Neuronal stem cell (in vitro differentiated cells): Measurements from ENCODE around the gene PGBD4.

ENCODE experiments used
- DNase-seq: peaks from one replicate; pipeline ENCODE4 v3.0.0-alpha.2; 2013; ENCODE audit warnings: low spot score
- H2AFZ ChIP-seq: one replicate; pipeline ENCODE4 v1.6.1; 2013; ENCODE audit warnings: mild to moderate bottlenecking, low read length, inconsistent platforms
- H2AK5ac ChIP-seq: 2 replicates; pipeline ENCODE4 v1.6.1; 2013; ENCODE audit warnings: low read depth, mild to moderate bottlenecking, inconsistent platforms, low read length, moderate library complexity, mixed read lengths
- H2BK120ac ChIP-seq: 2 replicates; pipeline ENCODE4 v1.6.1; 2013; ENCODE audit warnings: low read depth, mild to moderate bottlenecking, inconsistent platforms, low read length, moderate library complexity, mixed read lengths
- H2BK12ac ChIP-seq: one replicate; pipeline ENCODE4 v1.6.1; 2013; ENCODE audit warnings: low read length, inconsistent platforms
- H2BK15ac ChIP-seq: 2 replicates; pipeline ENCODE4 v1.6.1; 2013; ENCODE audit warnings: mild to moderate bottlenecking, low read length, inconsistent platforms, mixed read lengths
- H2BK5ac ChIP-seq: one replicate; pipeline ENCODE4 v1.6.1; 2013; ENCODE audit warnings: inconsistent platforms, mild to moderate bottlenecking, low read length, moderate library complexity
- H3K14ac ChIP-seq: one replicate; pipeline ENCODE4 v1.6.1; 2013; ENCODE audit warnings: low read length, inconsistent platforms
- H3K18ac ChIP-seq: 2 replicates; pipeline ENCODE4 v1.6.1; 2013; ENCODE audit warnings: low read length, inconsistent platforms
- H3K23ac ChIP-seq: 2 replicates; pipeline ENCODE4 v1.6.1; 2013; ENCODE audit warnings: low read depth, mild to moderate bottlenecking, mixed read lengths, low read length, inconsistent platforms; ENCODE audit not compliant: poor library complexity
- H3K27ac ChIP-seq: replicated peaks from 3 replicates; pipeline ENCODE4 v1.5.1; 2013; ENCODE audit warnings: low read length, inconsistent platforms
- H3K27me3 ChIP-seq, 3 experiments: 2 replicates each; pipeline ENCODE4 v1.6.1; 2013; ENCODE audit warnings: low read length in 3 of 3, mild to moderate bottlenecking in 2 of 3, inconsistent platforms in 1 of 3, low read depth in 1 of 3, mixed read lengths in 1 of 3, moderate library complexity in 1 of 3; ENCODE audit not compliant: control insufficient read depth in 3 of 3, insufficient read depth in 3 of 3
- H3K36me3 ChIP-seq, 2 donors: replicated peaks in 1 of 2; 2 replicates each; pipeline ENCODE4 v1.6.1; 2013; ENCODE audit warnings: low read length in 2 of 2; ENCODE audit not compliant: control insufficient read depth in 2 of 2, insufficient read depth in 2 of 2
- H3K4ac ChIP-seq: 2 replicates; pipeline ENCODE4 v1.6.1; 2013; ENCODE audit warnings: inconsistent platforms, mild to moderate bottlenecking, low read length, moderate library complexity
- H3K4me1 ChIP-seq, 2 donors: 1 replicate in 1 of 2; 2 replicates in 1 of 2; pipeline ENCODE4 v1.6.1; 2013; ENCODE audit warnings: low read length in 2 of 2, low read depth in 1 of 2; ENCODE audit not compliant: control insufficient read depth in 2 of 2, insufficient read depth in 1 of 2
- H3K4me2 ChIP-seq: one replicate; pipeline ENCODE4 v1.6.1; 2013; ENCODE audit warnings: mild to moderate bottlenecking, low read length, inconsistent platforms; ENCODE audit not compliant: insufficient read depth, poor library complexity, severe bottlenecking
- H3K4me3 ChIP-seq, 2 donors: 2 replicates each; pipeline ENCODE4 v1.5.1; 2013; ENCODE audit warnings: low read length in 2 of 2, mild to moderate bottlenecking in 2 of 2, inconsistent platforms in 1 of 2, moderate library complexity in 1 of 2
- H3K79me1 ChIP-seq: one replicate; pipeline ENCODE4 v1.6.1; 2013; ENCODE audit warnings: low read depth, mild to moderate bottlenecking, inconsistent platforms, low read length, moderate library complexity
- H3K9ac ChIP-seq: one replicate; pipeline ENCODE4 v1.6.1; 2013; ENCODE audit warnings: mild to moderate bottlenecking, low read depth, low read length, inconsistent platforms; ENCODE audit not compliant: poor library complexity
- H3K9me3 ChIP-seq, 2 donors: replicated peaks in 1 of 2; 2 replicates each; pipeline versions ENCODE3 to v1.6.1; 2013; ENCODE audit warnings: low read length in 2 of 2, mild to moderate bottlenecking in 2 of 2, inconsistent platforms in 1 of 2, low read depth in 1 of 2, mixed read lengths in 1 of 2, moderate library complexity in 1 of 2; ENCODE audit not compliant: control insufficient read depth in 2 of 2, insufficient read depth in 1 of 2
- H4K8ac ChIP-seq: one replicate; pipeline ENCODE4 v1.6.1; 2013; ENCODE audit warnings: low read depth, mild to moderate bottlenecking, inconsistent platforms, low read length, moderate library complexity
- H4K91ac ChIP-seq: one replicate; pipeline ENCODE4 v1.6.1; 2013; ENCODE audit warnings: low read length, low read depth, mild to moderate bottlenecking, inconsistent platforms; ENCODE audit not compliant: poor library complexity
- whole genome bisulfite sequencing, 2 donors: extraction: QIAGEN DNeasy Blood & Tissue Kit; methylation state at CpG; one replicate each; pipeline ENCODE4 v1.1.7; 2013; ENCODE audit warnings: missing lambda C conversion rate in 2 of 2, mixed read lengths in 1 of 2; ENCODE audit not compliant: insufficient read length in 2 of 2, insufficient replicate concordance in 1 of 2; ENCODE audit errors: extremely low coverage in 2 of 2; 5-methylcytosine and 5-hydroxymethylcytosine counted together

Gene PGBD4

DNA sequence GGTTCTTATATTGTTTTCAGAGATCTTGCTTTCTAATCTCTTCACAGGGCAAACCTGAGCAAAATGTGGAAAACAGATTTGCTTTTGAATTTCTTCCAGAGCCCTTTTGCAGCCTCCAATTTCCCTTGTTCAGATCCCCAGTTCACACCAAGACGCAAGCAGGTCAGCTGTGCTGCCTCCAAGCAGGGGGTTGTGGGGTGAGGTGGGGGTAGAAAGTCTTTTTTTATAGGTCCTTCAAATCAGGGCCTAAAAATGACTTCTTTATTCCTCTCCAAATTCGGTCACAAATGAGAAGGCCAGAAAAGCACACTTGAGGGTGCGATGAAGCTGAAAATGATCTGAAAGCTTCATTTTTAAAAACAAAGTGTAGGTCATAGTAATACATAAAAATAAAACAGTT lies 36.6 kb upstream of the PGBD4 start:
- Histone ChIP-seq H3K18ac (no peak overlapping the region), H3K27ac (no peak overlapping the region), H2BK120ac (no peak overlapping the region), H3K4me1 (no peaks in the 10 kb centered on the region), H2BK15ac (no peak overlapping the region), H2BK12ac (no peak overlapping the region), H2AK5ac (no peak overlapping the region), H3K36me3 (no peaks in the 10 kb centered on the region), H2BK5ac (no peak overlapping the region), H3K4me2 (no peak overlapping the region), H3K14ac (no peak overlapping the region), H4K8ac (no peak overlapping the region), H2AFZ (peak overlapping the region; percentile 7), H3K9ac (no peak overlapping the region), H3K27me3 (no peaks in the 10 kb centered on the region), H3K4ac (no peak overlapping the region), H3K9me3 (no peaks in the 10 kb centered on the region), H4K91ac (no peak overlapping the region), H3K23ac (no peak overlapping the region), H3K79me1 (no peaks in the 10 kb centered on the region), H3K4me3 (no peak overlapping the region)
- WGBS, 2 donors: no CpG with 5 or more reads among the region's 3 CpGs
- DNase-seq: no peak

DNA sequence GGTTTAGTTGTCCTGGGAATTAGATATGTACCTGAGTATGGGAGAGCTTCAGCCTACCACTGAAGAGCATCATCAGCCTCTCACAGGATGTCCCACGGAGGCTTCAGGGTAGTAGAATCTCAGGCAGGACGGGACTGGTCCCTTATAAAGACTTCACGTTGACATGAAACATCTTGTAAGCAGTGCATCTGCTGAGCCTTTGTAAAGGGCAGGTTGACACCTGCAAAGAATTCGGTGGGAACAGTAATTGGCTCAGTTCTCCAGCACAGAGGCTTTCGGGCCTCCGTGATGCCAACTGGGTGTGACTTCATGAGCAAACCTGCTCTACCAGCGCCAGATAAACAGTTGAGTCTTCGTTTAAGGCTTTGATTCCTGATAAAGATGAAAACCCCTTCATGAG lies 35.9 kb upstream of the PGBD4 start:
- no peak for DNase-seq
- Histone ChIP-seq H3K23ac (no peak overlapping the region), H3K27ac (no peak overlapping the region), H2AK5ac (no peak overlapping the region), H2BK120ac (no peak overlapping the region), H3K27me3 (no peaks in the 10 kb centered on the region), H3K79me1 (no peaks in the 10 kb centered on the region), H3K18ac (no peak overlapping the region), H2BK15ac (no peak overlapping the region), H2BK12ac (no peak overlapping the region), H2AFZ (no peak overlapping the region), H3K36me3 (no peaks in the 10 kb centered on the region), H3K14ac (no peak overlapping the region), H3K9me3 (no peaks in the 10 kb centered on the region), H3K9ac (no peak overlapping the region), H3K4me2 (no peak overlapping the region), H4K8ac (no peak overlapping the region), H4K91ac (no peak overlapping the region), H3K4me3 (no peak overlapping the region), H3K4me1 (no peaks in the 10 kb centered on the region), H3K4ac (no peak overlapping the region), H2BK5ac (no peak overlapping the region)
- no CpG with 5 or more reads among the region's 8 CpGs for WGBS, 2 donors

DNA sequence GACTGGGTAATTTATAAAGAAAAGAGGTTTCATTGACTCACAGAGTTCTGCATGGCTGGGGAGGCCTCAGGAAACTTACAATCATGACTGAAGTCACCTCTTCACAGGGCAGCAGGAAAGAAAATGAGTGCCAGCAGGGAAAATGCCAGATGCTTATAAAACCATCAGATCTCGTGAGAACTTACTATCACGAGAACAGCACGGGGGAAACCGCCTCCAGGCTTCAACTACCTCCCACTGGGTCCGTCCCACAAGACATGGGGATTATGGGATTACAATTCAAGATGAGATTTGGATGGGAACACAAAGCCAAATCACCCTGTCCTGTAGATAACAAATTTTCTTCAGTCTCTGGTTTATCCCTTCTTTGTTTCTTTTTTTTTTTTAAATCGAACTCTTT lies 31.9 kb upstream of the PGBD4 start:
- H2BK12ac ChIP-seq: no peak overlapping the region
- no peak overlapping the region for H3K4ac ChIP-seq
- H4K91ac ChIP-seq: no peak overlapping the region
- no peaks in the 10 kb centered on the region for H3K27me3 ChIP-seq
- H2AK5ac ChIP-seq: no peak overlapping the region
- no peak overlapping the region for H2BK5ac ChIP-seq
- no CpG with 5 or more reads among the region's 6 CpGs for WGBS, 2 donors
- no peak overlapping the region for H2BK120ac ChIP-seq
- H3K4me2 ChIP-seq: no peak overlapping the region
- H4K8ac ChIP-seq: no peak overlapping the region
- H3K4me3 ChIP-seq: no peak overlapping the region
- H3K9me3 ChIP-seq: no peaks in the 10 kb centered on the region
- no peak overlapping the region for H3K9ac ChIP-seq
- no peak overlapping the region for H3K27ac ChIP-seq
- H3K18ac ChIP-seq: no peak overlapping the region
- no peak overlapping the region for H3K14ac ChIP-seq
- DNase-seq: no peak
- no peak overlapping the region for H3K23ac ChIP-seq
- no peaks in the 10 kb centered on the region for H3K4me1 ChIP-seq
- no peak overlapping the region for H2AFZ ChIP-seq
- no peak overlapping the region for H2BK15ac ChIP-seq
- H3K36me3 ChIP-seq: no peaks in the 10 kb centered on the region
- no peaks in the 10 kb centered on the region for H3K79me1 ChIP-seq

- Histone ChIP-seq H3K27me3 (no peaks in the 10 kb centered on the region), H3K4me3 (no peak overlapping the region), H3K27ac (no peak overlapping the region), H3K9me3 (no peaks in the 10 kb centered on the region), H3K14ac (no peak overlapping the region), H3K4me1 (no peaks in the 10 kb centered on the region), H3K4ac (no peak overlapping the region), H2BK15ac (no peak overlapping the region), H3K4me2 (no peak overlapping the region), H4K8ac (no peak overlapping the region), H2BK12ac (no peak overlapping the region), H2AFZ (no peak overlapping the region), H3K79me1 (no peaks in the 10 kb centered on the region), H3K36me3 (no peaks in the 10 kb centered on the region), H3K23ac (no peak overlapping the region), H2BK5ac (no peak overlapping the region), H2AK5ac (no peak overlapping the region), H4K91ac (no peak overlapping the region), H3K9ac (no peak overlapping the region), H3K18ac (no peak overlapping the region), H2BK120ac (no peak overlapping the region)
- DNase-seq: no peak
- WGBS, 2 donors: no CpG with 5 or more reads among the region's 4 CpGs
Measured at GRCh38 chr15:34076785-34077184, 25.1 kb upstream of the PGBD4 start.
